Mammary epithelial cell (primary cell): ENCODE results near the gene SDK1.

Experiments used
- EZH2 ChIP-seq: IDR thresholded peaks from 2 replicates; pipeline ENCODE4 v1.6.1; 2012; ENCODE audit warnings: low read length, inconsistent platforms, borderline replicate concordance
- TF ChIP-seq, protein P1 (sequence below), 2 donors: IDR thresholded peaks in 1 of 2; conservative IDR thresholded peaks in 1 of 2; 2 replicates each; pipeline ENCODE4 v1.5.1; 2011 to 2012; ENCODE audit warnings: inconsistent platforms in 2 of 2, low read length in 2 of 2, mild to moderate bottlenecking in 2 of 2, control low read depth in 1 of 2, low read depth in 1 of 2; ENCODE audit not compliant: insufficient read depth in 1 of 2; ENCODE audit errors: extremely low read depth in 1 of 2

DNA sequence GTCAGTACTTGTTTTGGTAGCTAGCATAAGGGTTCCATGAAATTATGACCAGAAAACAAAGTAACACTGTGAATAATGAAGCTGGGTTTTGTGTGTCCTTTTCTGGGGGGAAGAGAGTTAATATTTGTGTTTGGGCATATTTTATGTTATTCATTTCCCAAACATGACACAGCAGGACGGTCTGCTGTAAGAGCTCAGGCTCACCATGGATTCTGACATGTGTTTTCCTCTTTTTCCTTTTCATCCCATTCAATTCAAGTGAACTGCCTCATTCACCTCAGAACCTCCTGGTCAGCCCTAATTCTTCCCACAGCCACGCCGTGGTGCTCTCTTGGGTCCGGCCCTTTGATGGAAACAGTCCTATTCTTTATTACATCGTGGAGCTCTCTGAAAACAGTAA, 685.9 kb downstream of the SDK1 start:
- TF ChIP-seq, protein P1, sequence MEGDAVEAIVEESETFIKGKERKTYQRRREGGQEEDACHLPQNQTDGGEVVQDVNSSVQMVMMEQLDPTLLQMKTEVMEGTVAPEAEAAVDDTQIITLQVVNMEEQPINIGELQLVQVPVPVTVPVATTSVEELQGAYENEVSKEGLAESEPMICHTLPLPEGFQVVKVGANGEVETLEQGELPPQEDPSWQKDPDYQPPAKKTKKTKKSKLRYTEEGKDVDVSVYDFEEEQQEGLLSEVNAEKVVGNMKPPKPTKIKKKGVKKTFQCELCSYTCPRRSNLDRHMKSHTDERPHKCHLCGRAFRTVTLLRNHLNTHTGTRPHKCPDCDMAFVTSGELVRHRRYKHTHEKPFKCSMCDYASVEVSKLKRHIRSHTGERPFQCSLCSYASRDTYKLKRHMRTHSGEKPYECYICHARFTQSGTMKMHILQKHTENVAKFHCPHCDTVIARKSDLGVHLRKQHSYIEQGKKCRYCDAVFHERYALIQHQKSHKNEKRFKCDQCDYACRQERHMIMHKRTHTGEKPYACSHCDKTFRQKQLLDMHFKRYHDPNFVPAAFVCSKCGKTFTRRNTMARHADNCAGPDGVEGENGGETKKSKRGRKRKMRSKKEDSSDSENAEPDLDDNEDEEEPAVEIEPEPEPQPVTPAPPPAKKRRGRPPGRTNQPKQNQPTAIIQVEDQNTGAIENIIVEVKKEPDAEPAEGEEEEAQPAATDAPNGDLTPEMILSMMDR (conservative IDR thresholded peaks at IDR 0.05 in 1 of 2, IDR thresholded peaks at IDR 0.05 in 1 of 2; ENCODE audit: extremely low read depth in 1 of 2, insufficient read depth in 1 of 2, low read depth in 1 of 2, low read length in 2 of 2): no peak
- no peak for TF ChIP-seq EZH2
